ENCODE results near the gene SLC38A10. TPM values are rescaled to one million over a fixed set of nuclear protein-coding genes. Genes with fewer than 3 reads are reported as not detected.
A peak's percentile ranks its signal among the peaks of the same experiment; 100 is the strongest.

The SLC38A10 gene
- total and polyA plus RNA-seq, 2 of the 13 experiments (the other 11 are each of a cell fraction or from before 2014, with no cell fraction given), result 23.4 to 55.8 TPM

- TF ChIP-seq RERE (CRISPR knock-in tag; IDR thresholded peaks at IDR 0.05; ENCODE audit: low read depth), result 0 out of 2 replicates have a peak, but pooled peaks have one; percentile 14
- TF ChIP-seq, protein P1, sequence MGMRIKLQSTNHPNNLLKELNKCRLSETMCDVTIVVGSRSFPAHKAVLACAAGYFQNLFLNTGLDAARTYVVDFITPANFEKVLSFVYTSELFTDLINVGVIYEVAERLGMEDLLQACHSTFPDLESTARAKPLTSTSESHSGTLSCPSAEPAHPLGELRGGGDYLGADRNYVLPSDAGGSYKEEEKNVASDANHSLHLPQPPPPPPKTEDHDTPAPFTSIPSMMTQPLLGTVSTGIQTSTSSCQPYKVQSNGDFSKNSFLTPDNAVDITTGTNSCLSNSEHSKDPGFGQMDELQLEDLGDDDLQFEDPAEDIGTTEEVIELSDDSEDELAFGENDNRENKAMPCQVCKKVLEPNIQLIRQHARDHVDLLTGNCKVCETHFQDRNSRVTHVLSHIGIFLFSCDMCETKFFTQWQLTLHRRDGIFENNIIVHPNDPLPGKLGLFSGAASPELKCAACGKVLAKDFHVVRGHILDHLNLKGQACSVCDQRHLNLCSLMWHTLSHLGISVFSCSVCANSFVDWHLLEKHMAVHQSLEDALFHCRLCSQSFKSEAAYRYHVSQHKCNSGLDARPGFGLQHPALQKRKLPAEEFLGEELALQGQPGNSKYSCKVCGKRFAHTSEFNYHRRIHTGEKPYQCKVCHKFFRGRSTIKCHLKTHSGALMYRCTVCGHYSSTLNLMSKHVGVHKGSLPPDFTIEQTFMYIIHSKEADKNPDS (CRISPR knock-in tag; IDR thresholded peaks at IDR 0.05), result 0 out of 2 replicates have a peak, but pooled peaks have one; percentile 28
- TF ChIP-seq MYC (CRISPR knock-in tag; IDR thresholded peaks at IDR 0.05; ENCODE audit: borderline replicate concordance), result 0 out of 2 replicates have a peak, but pooled peaks have one; percentile 25
- 0 out of 2 replicates have a peak, but pooled peaks have one; percentile 33 for TF ChIP-seq ZMYM4 (CRISPR knock-in tag; IDR thresholded peaks at IDR 0.05)
- peak; percentile 48; the same call in 1 of the 2 replicates for TF ChIP-seq RXRB (CRISPR knock-in tag; IDR thresholded peaks at IDR 0.05; ENCODE audit: borderline replicate concordance)
- peak; percentile 54 for TF ChIP-seq HNRNPLL (IDR thresholded peaks at IDR 0.05; ENCODE audit: low read depth, low read length, poor library complexity, severe bottlenecking)
- TF ChIP-seq ZNF382 (CRISPR knock-in tag; IDR thresholded peaks at IDR 0.05; ENCODE audit: borderline replicate concordance), result no peak
- TF ChIP-seq SMARCE1 (IDR thresholded peaks at IDR 0.05; ENCODE audit: borderline replicate concordance), result no peak
- no peak for TF ChIP-seq ATF5 (CRISPR knock-in tag; IDR thresholded peaks at IDR 0.05; ENCODE audit: low read depth)
- no peak for TF ChIP-seq ZNF562 (CRISPR knock-in tag; IDR thresholded peaks at IDR 0.05; ENCODE audit: borderline replicate concordance)
- peak; percentile 38; the same call in 1 of the 2 replicates for TF ChIP-seq ZBTB7B (CRISPR knock-in tag; IDR thresholded peaks at IDR 0.05)
- TF ChIP-seq HOXA3 (CRISPR knock-in tag; IDR thresholded peaks at IDR 0.05), result peak; percentile 16; the same call in 1 of the 2 replicates
- peak; percentile 28 for TF ChIP-seq ZFX (CRISPR knock-in tag; IDR thresholded peaks at IDR 0.05; ENCODE audit: low read depth)
- TF ChIP-seq ZBTB38 (CRISPR knock-in tag; IDR thresholded peaks at IDR 0.05), result peak; percentile 47
- TF ChIP-seq ZNF331 (CRISPR knock-in tag; IDR thresholded peaks at IDR 0.05), result no peak
- TF ChIP-seq, protein P2, sequence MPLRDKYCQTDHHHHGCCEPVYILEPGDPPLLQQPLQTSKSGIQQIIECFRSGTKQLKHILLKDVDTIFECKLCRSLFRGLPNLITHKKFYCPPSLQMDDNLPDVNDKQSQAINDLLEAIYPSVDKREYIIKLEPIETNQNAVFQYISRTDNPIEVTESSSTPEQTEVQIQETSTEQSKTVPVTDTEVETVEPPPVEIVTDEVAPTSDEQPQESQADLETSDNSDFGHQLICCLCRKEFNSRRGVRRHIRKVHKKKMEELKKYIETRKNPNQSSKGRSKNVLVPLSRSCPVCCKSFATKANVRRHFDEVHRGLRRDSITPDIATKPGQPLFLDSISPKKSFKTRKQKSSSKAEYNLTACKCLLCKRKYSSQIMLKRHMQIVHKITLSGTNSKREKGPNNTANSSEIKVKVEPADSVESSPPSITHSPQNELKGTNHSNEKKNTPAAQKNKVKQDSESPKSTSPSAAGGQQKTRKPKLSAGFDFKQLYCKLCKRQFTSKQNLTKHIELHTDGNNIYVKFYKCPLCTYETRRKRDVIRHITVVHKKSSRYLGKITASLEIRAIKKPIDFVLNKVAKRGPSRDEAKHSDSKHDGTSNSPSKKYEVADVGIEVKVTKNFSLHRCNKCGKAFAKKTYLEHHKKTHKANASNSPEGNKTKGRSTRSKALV (CRISPR knock-in tag; IDR thresholded peaks at IDR 0.05), result peak; percentile 50; the same call in 1 of the 2 replicates
- TF ChIP-seq, protein P3, sequence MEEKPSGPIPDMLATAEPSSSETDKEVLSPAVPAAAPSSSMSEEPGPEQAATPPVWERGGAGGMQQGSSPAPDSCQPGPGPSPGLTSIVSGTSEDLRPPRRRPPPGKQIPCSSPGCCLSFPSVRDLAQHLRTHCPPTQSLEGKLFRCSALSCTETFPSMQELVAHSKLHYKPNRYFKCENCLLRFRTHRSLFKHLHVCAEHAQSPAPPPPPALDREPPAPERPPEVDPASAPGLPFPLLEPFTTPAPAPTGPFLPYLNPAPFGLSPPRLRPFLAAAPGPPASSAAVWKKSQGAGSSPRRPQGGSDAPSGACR (CRISPR knock-in tag; IDR thresholded peaks at IDR 0.05), result peak; percentile 83; the same call in 1 of the 2 replicates
These were observed 43.4 kb upstream of the SLC38A10 start (continued) for GRCh38 chr17:81338274-81339190.

Data from HepG2 (cell line).